ENCODE data around the gene RTL3.
"Not testable (repeated sequence)": the region's sequence is repeated elsewhere in the genome, so short reads cannot be mapped to it uniquely, and the experiment has no call there.

The RTL3 gene, protein sequence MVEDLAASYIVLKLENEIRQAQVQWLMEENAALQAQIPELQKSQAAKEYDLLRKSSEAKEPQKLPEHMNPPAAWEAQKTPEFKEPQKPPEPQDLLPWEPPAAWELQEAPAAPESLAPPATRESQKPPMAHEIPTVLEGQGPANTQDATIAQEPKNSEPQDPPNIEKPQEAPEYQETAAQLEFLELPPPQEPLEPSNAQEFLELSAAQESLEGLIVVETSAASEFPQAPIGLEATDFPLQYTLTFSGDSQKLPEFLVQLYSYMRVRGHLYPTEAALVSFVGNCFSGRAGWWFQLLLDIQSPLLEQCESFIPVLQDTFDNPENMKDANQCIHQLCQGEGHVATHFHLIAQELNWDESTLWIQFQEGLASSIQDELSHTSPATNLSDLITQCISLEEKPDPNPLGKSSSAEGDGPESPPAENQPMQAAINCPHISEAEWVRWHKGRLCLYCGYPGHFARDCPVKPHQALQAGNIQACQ

DNA sequence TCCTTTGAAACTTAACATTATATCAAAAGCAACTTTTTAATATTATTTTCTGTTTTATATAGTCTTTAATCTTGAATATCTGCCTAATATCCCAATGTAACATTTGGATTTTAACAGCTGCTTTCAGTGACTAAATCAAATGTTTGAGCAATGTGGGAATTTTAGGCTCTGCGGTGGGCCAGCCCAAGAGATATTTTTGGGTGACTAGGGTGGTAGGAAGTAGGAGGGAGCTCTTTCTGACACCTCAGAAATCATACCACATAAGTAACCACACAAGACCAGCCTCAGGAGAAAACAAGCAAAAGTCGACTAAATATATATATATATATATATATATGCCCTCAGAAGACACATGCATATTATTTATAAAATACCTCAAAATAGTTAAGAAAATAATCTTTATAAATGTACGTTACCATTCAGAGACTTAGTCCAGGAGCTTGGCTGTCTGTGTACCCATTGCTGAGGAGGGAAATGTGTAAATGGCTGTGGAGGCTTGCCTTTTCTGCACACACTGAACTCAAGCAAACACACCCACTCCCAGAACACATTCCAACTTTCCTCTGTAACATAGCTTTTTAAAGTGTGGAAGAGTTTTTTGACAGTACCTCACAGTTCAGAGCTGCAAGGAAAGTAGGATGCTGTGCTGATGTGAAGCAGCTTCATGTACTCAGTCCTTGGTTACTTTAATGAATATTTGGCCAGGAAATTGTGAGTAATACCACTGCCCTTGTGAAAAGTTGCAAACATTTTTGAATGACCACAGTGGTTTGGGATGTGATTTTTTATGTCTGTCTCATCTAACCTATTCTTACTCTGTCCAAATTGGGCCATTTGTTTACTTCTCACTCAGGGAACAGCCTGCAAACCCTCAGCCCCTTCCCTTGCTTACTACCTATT is at the start of gene RTL3:
TSS of gene RTL3 (minus strand) at position 484 of the 900 bp plus-strand sequence. CDS start 908 bp downstream, outside the sequence.
- DNase-seq = no peak

DNA sequence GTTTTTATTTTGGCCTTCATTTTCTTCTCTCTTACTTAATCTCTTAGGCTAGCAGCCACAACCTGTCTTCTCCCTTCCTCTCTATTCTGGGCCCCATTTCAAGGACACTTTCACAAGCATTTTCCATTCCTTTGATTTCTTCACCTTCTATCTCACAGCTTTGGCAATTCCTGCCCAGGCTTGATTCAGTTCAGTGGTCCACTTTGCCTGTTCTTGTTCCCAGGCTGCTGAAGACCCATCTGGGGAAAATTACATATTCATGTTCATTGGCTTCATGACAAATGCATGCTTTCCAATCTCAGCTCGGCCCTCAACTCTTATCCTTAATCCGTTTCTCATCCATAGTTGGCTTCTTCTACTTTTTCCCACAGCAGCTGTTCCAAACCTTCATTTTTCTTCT is 49.7 kb upstream of the RTL3 start:
- DNase-seq = no peak

DNA sequence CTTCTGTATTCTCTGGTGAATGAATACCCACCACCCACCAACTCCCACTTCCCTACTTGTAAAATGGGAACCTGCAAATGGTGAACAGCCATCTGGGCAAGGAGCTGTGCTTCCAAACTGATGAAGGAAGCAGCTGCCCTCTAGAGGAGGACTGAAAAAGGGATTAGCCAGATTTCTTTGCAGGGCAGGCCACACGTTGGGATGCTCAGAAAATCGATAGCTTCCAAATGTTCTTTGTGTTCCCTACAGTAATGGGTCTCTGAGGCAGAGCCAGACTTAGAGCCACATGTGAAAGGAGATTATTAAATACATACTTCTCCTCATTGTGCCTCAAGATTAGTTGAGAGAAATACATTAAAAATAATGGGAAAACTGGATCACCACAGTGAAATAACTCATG is 49.1 kb upstream of the RTL3 start:
- DNase-seq = no peak

DNA sequence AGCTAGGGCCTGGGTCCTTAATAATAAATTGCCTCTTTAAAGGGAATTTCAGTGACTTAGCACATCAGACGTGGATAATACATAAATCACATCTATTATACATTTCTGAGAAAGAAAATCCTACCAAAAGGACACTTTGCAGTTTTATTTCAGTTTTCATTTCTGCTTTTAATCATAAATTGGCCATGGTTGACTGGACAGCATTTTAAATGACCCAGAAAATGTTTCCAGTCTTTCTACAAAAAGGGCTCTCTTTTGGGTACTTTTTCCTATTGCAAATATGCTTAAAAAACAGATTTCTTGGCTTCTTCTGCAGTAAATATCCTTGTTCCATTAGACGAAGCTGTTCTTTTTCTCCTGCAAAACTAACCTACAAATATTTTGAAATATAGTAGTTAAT is 46.9 kb upstream of the RTL3 start:
- no peak for DNase-seq

DNA sequence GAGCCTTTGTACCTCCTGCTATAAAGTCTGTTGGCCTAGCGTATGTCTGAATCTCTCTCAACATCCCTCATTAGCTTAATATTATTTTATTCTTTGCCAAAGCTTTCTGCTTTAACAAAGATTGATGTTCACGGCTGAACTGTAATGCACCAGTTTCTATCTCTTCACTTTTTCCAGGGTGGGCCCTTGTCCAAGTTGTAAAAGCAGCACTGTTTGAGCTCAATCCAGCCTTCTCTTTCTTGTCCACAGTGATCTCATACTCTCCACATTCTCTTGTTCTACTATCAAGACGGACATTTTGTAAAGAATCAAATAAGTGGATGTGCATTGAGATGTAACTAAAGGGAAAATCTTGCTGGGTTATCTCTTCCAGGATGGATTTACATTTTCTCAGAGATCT is 34.4 kb upstream of the RTL3 start:
- no peak for DNase-seq

DNA sequence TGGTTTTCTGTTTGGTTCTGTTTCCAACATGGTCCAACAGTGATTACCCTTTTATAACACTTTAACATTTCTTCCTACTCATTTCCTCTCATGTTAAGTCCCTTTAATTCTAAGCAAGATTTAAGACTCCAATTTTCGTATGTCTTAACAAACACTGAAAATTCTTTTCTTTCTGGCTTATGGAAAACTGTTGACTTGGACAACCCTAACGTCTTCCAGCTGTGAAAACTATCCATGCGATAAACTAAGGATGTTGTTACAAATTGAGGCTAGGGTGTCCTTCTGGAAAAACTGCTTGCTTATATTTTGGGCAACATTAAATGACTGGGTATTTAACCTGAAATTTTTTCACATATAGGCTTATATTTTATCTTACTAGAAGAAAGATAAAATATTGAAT is 33.9 kb upstream of the RTL3 start:
- no peak for DNase-seq

DNA sequence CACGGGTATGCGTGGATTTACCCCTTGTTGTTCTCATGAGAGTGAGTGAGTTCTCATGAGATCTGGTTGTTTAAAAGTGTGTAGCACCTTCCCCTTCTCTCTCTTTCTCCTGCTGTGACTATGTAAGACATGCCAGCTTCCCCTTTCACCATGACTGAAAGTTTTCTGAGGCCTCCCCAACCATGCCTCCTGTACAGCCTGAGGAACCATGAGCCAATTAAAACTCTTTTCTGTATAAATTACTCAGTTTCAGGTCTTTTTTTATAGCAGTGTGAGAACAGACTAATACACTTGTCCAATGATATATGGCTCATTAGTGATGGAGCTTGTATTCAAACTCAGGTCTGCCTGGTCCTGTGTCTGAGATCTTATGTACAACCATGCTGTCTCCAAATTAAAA is 28.5 kb upstream of the RTL3 start:
- no peak for DNase-seq

DNA sequence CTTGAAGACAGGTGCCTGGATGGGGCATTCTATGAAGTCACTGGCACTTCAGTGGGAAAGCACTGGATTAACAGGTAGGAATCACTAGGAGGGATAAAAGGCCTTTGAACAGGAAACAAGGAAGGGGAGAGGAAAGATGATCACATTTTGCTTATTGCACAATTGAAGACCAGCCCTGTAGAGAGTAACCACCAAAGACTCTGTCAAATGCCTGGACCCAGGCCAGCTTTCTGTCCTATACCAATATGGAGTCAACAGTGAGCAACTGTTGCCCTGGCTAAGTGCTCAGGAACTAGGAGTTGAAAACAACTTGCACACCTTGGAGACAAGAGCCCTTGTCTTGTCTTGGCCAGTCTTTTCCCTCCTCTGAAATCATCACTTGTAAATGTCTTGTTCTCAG is 14.1 kb upstream of the RTL3 start:
- no peak for DNase-seq

DNA sequence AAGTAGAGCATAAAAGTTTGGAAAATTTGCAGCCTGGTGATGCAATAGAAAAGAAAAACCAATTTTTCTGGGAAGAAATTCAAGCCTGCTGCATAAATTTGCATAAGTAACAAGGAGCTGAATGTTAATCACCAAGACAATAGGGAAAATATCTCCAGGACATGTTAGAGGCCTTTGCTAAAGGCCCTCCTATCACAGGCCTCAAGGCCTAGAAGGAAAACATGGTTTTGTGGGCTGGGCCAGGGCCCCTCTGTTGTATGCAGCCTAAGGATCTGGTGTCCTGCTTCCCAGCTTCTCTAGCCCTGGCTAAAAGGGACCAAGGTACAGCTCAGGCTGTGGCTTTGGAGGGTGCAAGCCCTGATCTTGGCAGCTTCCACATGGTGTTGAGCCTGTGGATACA is 6.2 kb upstream of the RTL3 start:
- no peak for DNase-seq

DNA sequence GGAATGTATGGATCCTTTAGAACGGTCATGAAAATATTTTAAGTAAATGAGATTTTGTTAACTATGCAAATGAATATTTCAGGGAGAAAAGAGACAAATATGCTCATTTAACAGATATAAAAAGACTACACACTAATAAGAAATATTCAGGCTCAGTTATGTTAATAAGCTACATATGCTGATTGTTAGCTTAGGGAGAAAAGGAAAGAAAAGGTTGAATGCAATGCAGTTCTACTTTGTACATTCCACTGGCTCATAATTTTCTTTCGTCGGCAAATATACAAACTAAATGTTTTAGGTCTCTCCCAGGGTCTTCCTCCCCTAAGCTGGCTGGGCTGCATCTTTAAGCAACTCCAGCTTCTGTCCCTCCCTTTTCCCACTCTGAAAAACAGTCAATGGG is 2.7 kb upstream of the RTL3 start:
- DNase-seq = no peak

DNA sequence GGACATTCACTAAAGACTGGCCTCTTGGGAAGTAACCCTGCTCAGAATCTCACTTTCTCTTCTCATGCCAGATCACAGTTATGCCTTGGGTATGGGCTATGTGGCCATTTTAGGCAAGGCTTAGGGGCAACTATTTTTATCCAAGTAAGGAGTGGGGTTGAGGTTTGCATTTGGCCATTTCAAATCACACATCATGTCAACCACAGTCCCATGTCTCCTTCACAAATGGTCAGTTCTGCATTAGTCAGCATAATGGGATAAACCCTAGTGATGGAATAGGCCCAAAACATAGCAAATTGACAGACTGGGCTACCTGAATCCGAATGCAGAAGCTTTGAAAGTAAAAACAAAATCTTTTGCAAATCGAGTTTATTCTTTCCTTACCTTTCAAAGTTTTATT is 827 bp upstream of the RTL3 start:
- DNase-seq = no peak

DNA sequence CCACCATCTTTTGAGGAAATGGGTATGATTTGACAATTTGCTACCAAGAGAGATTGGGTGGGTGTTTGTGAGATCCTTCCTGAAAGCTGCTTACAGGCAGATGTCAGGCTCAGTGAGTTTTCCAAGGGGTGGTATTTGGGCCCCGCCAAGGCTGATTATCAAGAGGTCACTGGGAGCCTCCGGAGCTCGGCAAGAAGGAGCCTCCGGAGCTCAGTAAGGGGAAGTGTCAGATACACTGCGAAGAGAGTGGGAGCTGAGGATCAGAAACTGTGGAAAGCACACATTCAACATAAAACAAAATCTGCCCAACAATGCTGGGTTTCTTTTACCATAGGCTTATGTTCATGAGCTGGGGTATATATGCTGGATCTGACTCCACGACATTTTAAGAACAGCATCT is 714 bp downstream of the RTL3 start:
- no peak for DNase-seq

DNA sequence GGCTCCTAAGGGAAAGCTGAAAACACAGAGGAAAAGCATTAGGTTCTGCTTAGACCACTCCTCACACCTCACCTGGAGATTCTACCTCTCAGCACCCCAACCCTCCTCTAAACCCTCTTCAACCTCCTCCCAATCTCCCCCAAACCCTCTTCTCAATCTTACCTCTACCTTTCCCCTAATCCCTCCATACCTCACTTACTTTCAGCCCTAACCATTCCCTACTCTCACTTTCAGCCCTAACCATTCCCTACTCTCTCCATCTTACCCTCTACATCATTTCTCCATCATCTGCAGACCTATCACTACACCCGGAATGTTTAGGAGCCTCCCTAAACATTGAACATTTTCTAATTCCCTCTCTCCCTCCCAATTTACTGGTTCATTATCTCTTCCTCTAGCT is 3.5 kb downstream of the RTL3 start:
- DNase-seq = no peak

DNA sequence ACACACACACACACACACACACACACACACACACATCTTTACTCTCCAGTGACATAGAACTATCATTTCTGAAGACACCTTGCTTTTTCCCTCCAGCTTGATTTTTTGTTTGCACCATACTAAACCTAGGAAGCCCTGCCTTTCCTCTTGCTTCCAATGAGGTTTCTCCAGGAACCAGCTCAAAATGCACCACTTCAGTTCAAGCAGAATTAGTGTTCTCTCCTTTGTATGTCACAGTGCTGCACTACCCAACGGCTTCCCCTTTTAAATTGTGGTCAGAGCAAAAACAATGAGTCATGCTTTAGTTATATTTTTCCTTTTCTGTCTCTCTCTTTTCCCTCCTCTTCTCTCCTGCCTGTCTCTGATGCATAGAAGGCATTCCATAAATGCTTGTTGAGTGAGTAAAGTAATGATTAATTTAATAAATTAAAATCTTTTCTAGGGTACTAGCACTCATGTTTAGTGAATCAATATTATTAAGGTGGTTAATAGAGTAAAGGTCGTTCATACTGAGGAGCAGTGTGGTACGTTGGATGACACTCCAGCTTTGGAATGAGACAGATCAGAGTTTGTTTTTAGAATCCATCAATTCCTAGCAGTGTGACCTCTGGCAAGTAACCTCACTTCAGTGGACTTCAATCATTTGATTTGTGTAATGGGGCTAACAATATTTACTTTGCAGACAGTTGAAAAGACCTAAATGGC is 5.9 kb downstream of the RTL3 start:
- DNase-seq = no peak

DNA sequence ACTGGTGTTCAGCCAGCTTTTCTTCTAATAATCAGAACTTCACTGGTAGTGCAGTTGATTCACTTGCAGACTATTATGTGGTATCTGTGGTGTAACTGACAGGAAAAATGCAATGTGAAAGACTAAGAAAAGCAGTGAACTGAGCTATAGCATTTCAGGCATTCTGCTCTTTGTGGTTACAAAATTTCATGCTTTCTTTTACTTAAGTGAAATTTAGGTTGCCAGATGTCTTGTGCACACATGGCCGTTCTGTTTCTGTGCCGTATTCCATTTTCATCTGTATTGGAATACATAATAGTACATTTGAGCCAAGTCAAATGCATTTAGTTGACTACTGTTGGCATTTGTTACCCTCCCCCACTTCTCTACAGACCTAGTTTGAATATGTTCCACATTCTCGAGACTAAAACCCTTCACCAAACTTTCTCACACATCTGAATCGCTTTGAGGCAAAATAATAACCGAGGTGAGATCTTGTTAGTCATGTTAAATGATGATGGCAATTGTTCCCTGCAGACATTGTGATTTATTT is 8.2 kb downstream of the RTL3 start:
- no peak for DNase-seq

DNA sequence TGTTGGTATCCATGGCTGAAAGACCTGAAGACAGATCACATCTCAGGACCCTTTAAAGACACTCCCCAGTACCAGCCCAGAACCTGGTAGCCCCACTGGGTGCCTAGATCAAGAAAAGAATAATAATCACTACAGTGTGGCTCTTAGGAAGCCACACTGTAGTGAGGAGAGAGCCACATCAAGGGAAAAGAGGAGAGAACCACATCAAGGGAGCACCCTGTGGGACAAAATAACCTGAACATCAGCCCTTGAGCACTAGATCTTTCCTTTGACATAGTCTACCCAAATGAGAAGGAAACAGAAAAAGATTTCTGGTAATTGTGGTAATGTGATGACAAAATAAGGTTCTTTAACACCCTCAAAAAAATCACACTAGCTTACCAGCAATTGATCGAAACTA is 15.3 kb downstream of the RTL3 start:
- DNase-seq = no peak

DNA sequence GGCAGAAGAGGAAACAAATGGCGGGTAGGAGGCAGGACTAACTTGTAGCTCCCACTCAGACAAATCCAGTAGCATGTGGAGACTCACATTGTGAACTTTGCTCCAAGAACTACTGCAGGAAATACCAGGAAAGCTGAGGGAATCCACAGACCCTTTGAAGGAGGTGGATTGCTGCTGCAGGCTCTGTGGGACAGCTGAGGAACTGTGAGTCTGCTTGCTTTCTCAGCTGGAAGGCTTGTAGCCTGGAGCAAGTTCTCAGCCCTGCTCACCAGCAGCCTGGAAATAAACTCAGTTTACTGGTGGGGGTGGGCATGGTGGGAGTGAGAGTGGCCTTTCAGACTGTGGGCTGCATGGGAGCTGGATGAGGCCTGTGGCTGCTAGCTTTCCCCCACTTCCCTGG is 16.0 kb downstream of the RTL3 start:
- no peak for DNase-seq

DNA sequence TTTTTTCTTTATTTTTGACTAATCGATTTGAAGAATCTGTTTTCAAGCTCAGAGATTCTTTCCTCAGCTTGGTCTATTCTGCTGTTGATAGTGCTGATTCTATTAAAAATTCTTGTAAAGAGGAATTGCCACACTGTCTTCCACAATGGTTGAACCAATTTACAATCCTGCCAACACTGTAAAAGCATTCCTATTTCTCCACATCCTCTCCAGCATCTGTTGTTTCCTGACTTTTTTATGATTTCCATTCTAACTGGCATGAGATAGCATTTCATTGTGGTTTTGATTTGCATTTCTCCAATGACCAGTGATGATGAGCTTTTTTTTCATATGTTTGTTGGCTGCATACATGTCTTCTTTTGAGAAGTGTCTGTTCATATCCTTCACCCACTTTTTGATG is 23.0 kb downstream of the RTL3 start:
- not testable (repeated sequence) for DNase-seq

DNA sequence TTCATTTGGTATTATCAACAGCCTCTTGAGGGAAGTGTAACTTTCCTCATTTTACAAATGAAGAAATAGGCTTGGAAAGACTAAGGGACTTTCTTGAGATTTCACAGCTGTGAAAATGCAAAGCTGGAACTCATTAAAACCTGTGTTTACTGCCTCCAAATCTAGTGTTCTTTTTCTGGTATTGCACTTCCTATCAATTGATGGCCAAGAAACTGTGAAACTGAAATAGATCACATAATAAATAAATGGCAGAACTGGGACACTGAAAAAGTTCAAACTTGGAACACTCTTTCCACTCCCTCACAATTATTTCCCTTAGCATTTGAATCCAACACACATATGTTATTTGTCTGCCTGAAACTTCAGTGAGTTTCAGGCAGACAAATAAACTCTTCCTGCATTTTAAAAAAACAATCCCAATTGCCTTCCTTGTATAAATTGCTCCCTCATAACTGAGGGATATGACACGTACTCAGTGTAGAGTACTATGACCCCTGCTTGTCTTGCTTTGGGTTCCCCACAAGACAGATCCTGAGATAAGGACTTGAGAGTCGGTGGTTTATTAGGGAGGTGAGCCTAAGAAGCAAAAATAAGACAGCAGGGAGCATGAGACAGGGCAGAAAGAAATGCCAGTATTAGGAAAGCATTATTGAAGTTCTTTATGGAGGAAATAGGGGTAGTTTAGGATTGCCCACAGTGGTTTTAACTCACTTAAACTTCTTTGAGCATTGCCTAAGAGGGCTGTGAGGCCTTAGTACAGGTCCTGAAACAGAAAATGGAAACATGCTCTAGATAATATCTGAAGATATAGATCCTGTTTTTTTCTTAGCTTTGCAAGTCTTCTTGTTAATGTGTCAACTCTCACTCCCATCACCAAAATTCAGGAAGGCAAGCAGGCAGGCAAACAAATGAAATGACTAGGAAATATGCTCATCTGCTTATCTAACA is 33.9 kb downstream of the RTL3 start:
- DNase-seq = no peak

DNA sequence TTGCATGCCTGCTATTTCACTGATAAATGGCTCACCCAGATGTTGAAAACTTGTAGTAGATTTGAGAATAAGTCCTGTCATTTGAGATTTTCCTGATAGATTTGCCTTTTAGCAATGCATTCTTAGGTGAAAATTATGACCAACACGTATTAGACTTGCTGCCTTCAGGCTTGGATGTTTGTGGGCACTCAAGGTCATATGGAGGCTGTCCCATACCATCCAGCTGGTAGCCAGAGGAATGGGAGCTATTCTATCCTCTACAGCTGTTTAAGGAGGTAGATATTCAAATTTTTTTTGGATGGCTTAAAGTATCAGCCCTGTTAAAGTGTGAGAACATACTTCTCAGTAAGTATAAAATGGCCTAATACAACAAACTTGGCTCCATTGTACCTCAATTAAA is 34.7 kb downstream of the RTL3 start:
- no peak for DNase-seq

DNA sequence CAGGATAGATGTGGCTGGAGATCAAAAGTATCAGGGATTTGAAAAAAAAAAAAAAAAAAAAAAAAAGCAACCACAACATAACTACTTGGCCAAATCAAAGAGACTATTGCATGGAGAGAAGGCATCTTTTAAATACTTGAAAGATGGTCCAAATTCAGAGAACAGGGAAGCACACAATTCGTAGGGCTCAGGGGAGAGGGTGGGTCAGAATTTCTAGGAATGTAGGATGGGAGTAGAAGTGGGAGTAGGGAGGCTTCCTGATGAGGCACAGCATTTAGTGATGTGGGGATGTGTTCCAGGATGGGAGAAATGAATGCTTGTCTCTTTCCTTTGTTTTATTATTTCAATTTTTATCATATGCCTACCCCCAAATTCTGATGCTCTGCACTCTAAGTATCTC is 36.3 kb downstream of the RTL3 start:
- DNase-seq = no peak

DNA sequence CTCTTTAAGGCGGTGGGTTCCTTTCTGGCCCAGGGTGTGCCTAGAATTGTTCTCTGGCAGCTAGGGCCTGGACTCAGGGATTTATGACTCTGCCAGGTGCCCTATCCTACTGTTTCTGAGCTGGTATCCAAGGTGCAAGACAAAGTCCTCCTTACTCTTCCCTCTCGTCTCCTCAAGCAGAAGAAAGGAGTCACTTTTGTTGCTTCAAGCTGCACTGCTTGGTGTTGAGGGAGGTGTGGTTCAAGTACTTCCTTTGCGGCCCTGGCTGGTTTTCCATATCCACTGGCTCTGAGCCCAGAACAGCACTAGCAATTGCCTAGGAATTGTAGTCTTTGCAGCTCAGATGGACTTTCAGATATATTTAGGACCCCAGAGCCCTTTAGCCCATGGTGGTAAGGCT is 39.3 kb downstream of the RTL3 start:
- DNase-seq = no peak
